Uterus (tissue), 2 donors: ENCODE results near the gene LGALS7B.

Experiments used
- CTCF ChIP-seq, 4 experiments: fragments of 200-600 bp in 2 of 4; fragments of 450-650 bp in 2 of 4; sonication (generic) in 2 of 4; IDR thresholded peaks; one replicate each; pipeline ENCODE4 v1.5.1; 2016 to 2019; ENCODE audit warnings: antibody characterized with exemption in 4 of 4, mild to moderate bottlenecking in 2 of 4, moderate library complexity in 1 of 4
- POLR2A ChIP-seq, 2 donors: fragments of 450-650 bp; IDR thresholded peaks; one replicate each; pipeline ENCODE4 v1.6.1; 2016; ENCODE audit warnings: antibody characterized with exemption in 2 of 2, mild to moderate bottlenecking in 1 of 2, moderate library complexity in 1 of 2

GRCh38 chr19:38784224-38784623, 4.8 kb upstream of the LGALS7B start:
- TF ChIP-seq CTCF (IDR thresholded peaks at IDR 0.05) (no peak), POLR2A (IDR thresholded peaks at IDR 0.05) (no peak)
